Activated CD4-positive, alpha-beta T cell treated with anti-CD3 and anti-CD28 coated beads for 36 hours (primary cell): ENCODE measurements around the gene GLMN. TPM values are rescaled to one million over a fixed set of nuclear protein-coding genes. Genes with fewer than 3 reads are reported as not detected.

Experiments
- ATAC-seq: fragments of 200-7000 bp; cut with Tn5 transposase; one replicate; pipeline ENCODE4 v1.10.0; 2021; ENCODE audit warnings: mild to moderate bottlenecking, moderate library complexity
- CTCF ChIA-PET: fragments of 350-600 bp; sonication (Branson Sonifier 250); formaldehyde crosslinking; loops from one replicate; lab custom pipeline; 2021; ENCODE audit warnings: antibody characterized with exemption; lab: Charles Lee
- POLR2A ChIA-PET: fragments of 350-600 bp; sonication (Branson Sonifier 250); formaldehyde crosslinking; loops from one replicate; lab custom pipeline; 2021; ENCODE audit warnings: antibody characterized with exemption, inconsistent platforms; lab: Charles Lee
- DNase-seq: peaks from one replicate; pipeline ENCODE4 v3.0.0-alpha.2; 2020
- H3K27ac Mint-ChIP-seq: one replicate; pipeline ENCODE4 v1.8.0; 2021; ENCODE audit warnings: mixed read lengths
- H3K27me3 Mint-ChIP-seq: one replicate; pipeline ENCODE4 v1.8.0; 2021; ENCODE audit warnings: mixed read lengths
- H3K36me3 Mint-ChIP-seq: one replicate; pipeline ENCODE4 v1.8.0; 2021; ENCODE audit warnings: low read depth, mixed read lengths
- H3K4me1 Mint-ChIP-seq: one replicate; pipeline ENCODE4 v1.8.0; 2021; ENCODE audit warnings: mixed read lengths
- H3K4me3 Mint-ChIP-seq: one replicate; pipeline ENCODE4 v1.8.0; 2021; ENCODE audit warnings: mild to moderate bottlenecking, moderate library complexity, mixed read lengths
- H3K9me3 Mint-ChIP-seq: one replicate; pipeline ENCODE4 v1.8.0; 2021; ENCODE audit warnings: low read depth, mixed read lengths
- intact Hi-C, 2 experiments: fragments of 100-400 bp; cut with DNase I in 1 of 2; cut with micrococcal nuclease in 1 of 2; formaldehyde crosslinking; loops; one replicate each; pipeline versions ENCODE4 v1.14.2 to v1.15.1; 2022 to 2024; cut with DNase I, micrococcal nuclease
- total RNA-seq, 2 experiments: library from RNA; stranded (reverse); gene quantifications; one replicate each; pipeline ENCODE4 v1.2.3, GENCODE V29; 2021

GLMN gene
- total RNA-seq, 2 experiments from 2014 or later, result 10.8 to 17.6 TPM

GRCh38 chr1:92323473-92324453, 25.0 kb upstream of the GLMN start:
- H3K4me1 Mint-ChIP-seq, result peaks cover 12% of the 10 kb centered on the region
- DNase-seq (no peak), ATAC-seq (peak; percentile 42)
- ChIA-PET CTCF (interaction anchor here (0.7 to 1.8 kb wide), 2 partner anchors 13 to 14 kb away, joined by 3 to 6 read pairs; no protein-coding TSS in a partner anchor), POLR2A (no interaction called here)
- H3K4me3 Mint-ChIP-seq, result no peak overlapping the region
- H3K27me3 Mint-ChIP-seq, result no peaks in the 10 kb centered on the region
- peaks cover 19% of the 10 kb centered on the region for H3K9me3 Mint-ChIP-seq
- intact Hi-C loops, result no loop called here
- peaks cover 67% of the 10 kb centered on the region for H3K36me3 Mint-ChIP-seq
- peak overlapping the region; percentile 68 for H3K27ac Mint-ChIP-seq

GRCh38 chr1:92317836-92318493, 19.2 kb upstream of the GLMN start:
- ChIA-PET CTCF (interaction anchor here (0.6 to 1.4 kb wide), 7 partner anchors 9 to 1312 kb away, joined by 3 to 5 read pairs (median 4); no protein-coding TSS in a partner anchor), POLR2A (interaction anchor here (1.1 to 1.2 kb wide), 2 partner anchors 10 to 165 kb away, joined by 3 read pairs; no protein-coding TSS in a partner anchor)
- H3K27ac Mint-ChIP-seq, result peak overlapping the region; percentile 52
- H3K27me3 Mint-ChIP-seq, result no peaks in the 10 kb centered on the region
- H3K4me1 Mint-ChIP-seq, result peaks cover 58% of the 10 kb centered on the region
- DNase-seq (no peak), ATAC-seq (peak; percentile 65)
- intact Hi-C loops, result loop anchor here in 1 of 2 experiments (2.0 kb wide), 1 partner anchor 47 kb away; no protein-coding TSS in a partner anchor
- no peak overlapping the region for H3K4me3 Mint-ChIP-seq
- peaks cover 38% of the 10 kb centered on the region for H3K36me3 Mint-ChIP-seq
- no peaks in the 10 kb centered on the region for H3K9me3 Mint-ChIP-seq

GRCh38 chr1:92315766-92316599, 17.2 kb upstream of the GLMN start:
- peak; percentile 61 for DNase-seq
- intact Hi-C loops, result loop anchor here (2.0 kb wide), 2 partner anchors 169 to 223 kb away; no protein-coding TSS in a partner anchor

DNA sequence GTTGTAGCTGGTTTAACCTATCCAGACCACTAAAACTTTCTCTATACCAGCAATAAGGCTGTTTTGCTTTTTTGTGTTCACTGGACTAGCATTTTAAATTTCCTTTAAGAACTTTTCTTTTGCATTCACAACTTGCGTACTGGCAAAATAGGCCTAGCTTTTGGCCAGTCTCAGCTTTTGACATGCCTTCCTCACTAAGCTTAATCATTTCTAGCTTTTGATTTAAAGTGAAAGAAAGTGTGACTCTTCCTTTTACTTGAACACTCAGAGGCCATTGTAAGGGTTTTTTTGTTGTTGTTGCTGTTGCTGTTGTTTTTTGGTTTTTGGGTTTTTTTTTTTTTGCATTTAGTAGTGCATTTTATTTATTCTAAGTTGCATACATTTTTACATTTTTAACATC, 15.2 kb upstream of the GLMN start:
- DNase-seq (no peak), ATAC-seq (peak; percentile 38)

More at GRCh38 chr1:92315766-92316599, 17.2 kb upstream of the GLMN start:
- Mint-ChIP-seq H3K4me3 (peak overlapping the region; percentile 5), H3K27ac (peak overlapping the region; percentile 78), H3K4me1 (peaks cover 63% of the 10 kb centered on the region), H3K36me3 (peaks cover 45% of the 10 kb centered on the region), H3K9me3 (no peaks in the 10 kb centered on the region), H3K27me3 (no peaks in the 10 kb centered on the region)
- POLR2A ChIA-PET, result interaction anchor here (0.8 to 0.9 kb wide), 2 partner anchors 170 to 223 kb away, joined by 3 to 7 read pairs; partner anchors contain the start of gene GFI1
- ATAC-seq, result peak; percentile 79
- CTCF ChIA-PET, result interaction anchor here (0.5 to 3.9 kb wide), 3 partner anchors 11 to 170 kb away, joined by 3 to 15 read pairs (median 3); no protein-coding TSS in a partner anchor

GRCh38 chr1:92310185-92310597, 11.4 kb upstream of the GLMN start:
- CTCF ChIA-PET, result interaction anchor here (0.6 to 2.3 kb wide), 37 partner anchors 9 to 508 kb away, joined by 3 to 27 read pairs (median 3); partner anchors contain the start of genes GFI1, GLMN and RPAP2
- Mint-ChIP-seq H3K4me3 (no peak overlapping the region), H3K4me1 (peaks cover 33% of the 10 kb centered on the region), H3K27me3 (no peaks in the 10 kb centered on the region), H3K27ac (no peak overlapping the region), H3K36me3 (peaks cover 34% of the 10 kb centered on the region), H3K9me3 (no peaks in the 10 kb centered on the region)
- ATAC-seq, result peak; percentile 34
- no peak for DNase-seq
- POLR2A ChIA-PET, result interaction anchor here (0.6 to 0.7 kb wide), 2 partner anchors 172 to 254 kb away, joined by 3 read pairs; no protein-coding TSS in a partner anchor
- intact Hi-C loops, result loop anchor here (1.0 to 5.0 kb wide), 4 partner anchors 172 to 313 kb away; no protein-coding TSS in a partner anchor

More for the DNA sequence above, 15.2 kb upstream of the GLMN start:
- intact Hi-C loops, result loop anchor here (1.0 to 5.0 kb wide), 4 partner anchors 31 to 225 kb away; no protein-coding TSS in a partner anchor
- CTCF ChIA-PET, result interaction anchor here (0.6 to 3.9 kb wide), 10 partner anchors 10 to 317 kb away, joined by 3 to 15 read pairs (median 4); partner anchors contain the start of gene GFI1
- Mint-ChIP-seq H3K9me3 (no peaks in the 10 kb centered on the region), H3K4me1 (peaks cover 67% of the 10 kb centered on the region), H3K27ac (peak overlapping the region; percentile 83), H3K4me3 (no peak overlapping the region), H3K36me3 (peaks cover 38% of the 10 kb centered on the region), H3K27me3 (no peaks in the 10 kb centered on the region)
- POLR2A ChIA-PET, result interaction anchor here (0.6 to 1.1 kb wide), 5 partner anchors 9 to 1577 kb away, joined by 3 to 4 read pairs (median 3); no protein-coding TSS in a partner anchor

- Mint-ChIP-seq H3K27me3 (no peaks in the 10 kb centered on the region), H3K9me3 (no peaks in the 10 kb centered on the region), H3K36me3 (peaks cover 29% of the 10 kb centered on the region), H3K27ac (no peak overlapping the region), H3K4me3 (no peak overlapping the region), H3K4me1 (peaks cover 14% of the 10 kb centered on the region)
- ChIA-PET POLR2A (no interaction called here), CTCF (interaction anchor here (0.6 to 1.7 kb wide), 8 partner anchors 8 to 315 kb away, joined by 3 to 7 read pairs (median 4); no protein-coding TSS in a partner anchor)
- ATAC-seq (no peak), DNase-seq (no peak)
- intact Hi-C loops, result no loop called here
Observed at GRCh38 chr1:92307980-92308379, 9.2 kb upstream of the GLMN start.

GRCh38 chr1:92306020-92306419, 7.2 kb upstream of the GLMN start:
- Mint-ChIP-seq H3K27ac (no peak overlapping the region), H3K4me3 (no peak overlapping the region), H3K27me3 (no peaks in the 10 kb centered on the region), H3K36me3 (peaks cover 20% of the 10 kb centered on the region), H3K9me3 (no peaks in the 10 kb centered on the region), H3K4me1 (peaks cover 12% of the 10 kb centered on the region)
- ATAC-seq (no peak), DNase-seq (no peak)
- ChIA-PET POLR2A (interaction anchor here (0.6 kb wide), 1 partner anchor 62 kb away, joined by 7 read pairs; no protein-coding TSS in a partner anchor), CTCF (interaction anchor here (0.6 kb wide), 1 partner anchor 214 kb away, joined by 3 read pairs; no protein-coding TSS in a partner anchor)
- intact Hi-C loops, result no loop called here

GRCh38 chr1:92301021-92301420, 2.2 kb upstream of the GLMN start:
- DNase-seq, result no peak
- CTCF ChIA-PET, result interaction anchor here (1.0 to 4.6 kb wide), 4 partner anchors 9 to 304 kb away, joined by 6 to 27 read pairs (median 12); no protein-coding TSS in a partner anchor
- no peak overlapping the region for H3K27ac Mint-ChIP-seq
- no peak for ATAC-seq
- H3K4me1 Mint-ChIP-seq, result peaks cover 26% of the 10 kb centered on the region
- H3K27me3 Mint-ChIP-seq, result no peaks in the 10 kb centered on the region
- POLR2A ChIA-PET, result no interaction called here
- intact Hi-C loops, result no loop called here
- no peak overlapping the region for H3K4me3 Mint-ChIP-seq
- H3K9me3 Mint-ChIP-seq, result no peaks in the 10 kb centered on the region
- H3K36me3 Mint-ChIP-seq, result peaks cover 31% of the 10 kb centered on the region

DNA sequence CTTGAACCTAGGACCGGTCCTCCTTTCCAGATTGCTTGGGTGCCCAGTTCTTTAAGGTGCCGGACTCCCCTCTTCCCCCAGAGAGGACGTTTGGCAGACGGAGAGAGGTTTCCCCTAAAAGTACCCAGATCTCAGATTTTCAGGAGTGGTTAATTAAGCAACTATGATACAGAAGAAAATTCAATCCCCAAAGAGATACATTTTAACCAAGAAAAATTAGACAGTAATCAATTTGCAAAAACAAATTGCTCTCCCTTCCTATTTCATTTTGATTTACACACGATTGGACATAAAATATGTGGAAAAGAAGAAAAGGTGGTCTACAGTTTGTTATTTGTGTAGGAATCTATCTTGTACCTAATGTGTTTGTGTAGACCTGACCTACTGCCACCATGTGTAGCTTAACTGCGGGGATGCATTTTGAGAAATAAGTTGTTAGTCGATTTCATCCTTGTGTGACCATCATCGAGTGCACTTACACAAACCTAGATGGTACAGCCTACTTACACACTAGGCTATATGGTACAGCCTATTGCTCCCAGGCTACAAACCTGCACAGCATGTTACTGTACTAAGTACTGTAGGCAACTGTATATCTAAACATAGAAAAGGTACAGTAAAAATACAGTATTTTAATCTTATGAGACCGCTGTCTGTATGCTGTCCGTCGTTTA, 827 bp upstream of the GLMN start:
- Mint-ChIP-seq H3K27ac (peak overlapping the region; percentile 94), H3K36me3 (peaks cover 36% of the 10 kb centered on the region), H3K4me1 (peaks cover 31% of the 10 kb centered on the region), H3K27me3 (no peaks in the 10 kb centered on the region), H3K4me3 (peak overlapping the region; percentile 84), H3K9me3 (no peaks in the 10 kb centered on the region)
- no peak for DNase-seq
- ChIA-PET CTCF (interaction anchor here (1.0 to 4.6 kb wide), 6 partner anchors 9 to 312 kb away, joined by 3 to 27 read pairs (median 6); no protein-coding TSS in a partner anchor), POLR2A (interaction anchor here (0.9 kb wide), 1 partner anchor 186 kb away, joined by 5 read pairs; no protein-coding TSS in a partner anchor)
- intact Hi-C loops, result loop anchor here in 1 of 2 experiments (1.0 to 10.0 kb wide), 7 partner anchors 186 to 1277 kb away; partner anchors contain the start of genes CDC7, RPL5 and ZNF644
- ATAC-seq, result no peak
